Ovary (tissue), 9 donors: ENCODE results near the gene ROBO1. TPM values are rescaled to one million over a fixed set of nuclear protein-coding genes. Genes with fewer than 3 reads are reported as not detected.
"Not testable (repeated sequence)": the region's sequence is repeated elsewhere in the genome, so short reads cannot be mapped to it uniquely, and the experiment has no call there.

ENCODE experiments used
- DNase-seq, 5 donors: peaks; one replicate each; pipeline ENCODE4 v3.0.0-alpha.2; 2019 to 2020
- H3K27ac ChIP-seq, 2 donors: fragments of 200-600 bp; one replicate each; pipeline versions ENCODE4 v1.5.1 to v1.8.0; 2019 to 2022
- H3K27me3 ChIP-seq: fragments of 200-600 bp; one replicate; pipeline ENCODE4 v1.8.0; 2022
- H3K36me3 ChIP-seq: fragments of 200-600 bp; sonication (generic); one replicate; pipeline ENCODE4 v1.5.1; 2019
- H3K4me1 ChIP-seq: one replicate; pipeline ENCODE4 v1.8.1; 2013; ENCODE audit warnings: mild to moderate bottlenecking, moderate library complexity; ENCODE audit not compliant: insufficient read depth
- H3K4me3 ChIP-seq: fragments of 200-600 bp; sonication (generic); one replicate; pipeline ENCODE4 v1.5.1; 2017
- H3K9me3 ChIP-seq, 2 donors: fragments of 200-600 bp in 1 of 2; sonication (generic) in 1 of 2; one replicate each; pipeline versions ENCODE4 v1.5.1 to v1.8.1; 2013 to 2019; ENCODE audit warnings: mild to moderate bottlenecking in 1 of 2, moderate library complexity in 1 of 2
- EP300 ChIP-seq: sonication (generic); formaldehyde crosslinking; IDR thresholded peaks from one replicate; pipeline ENCODE4 v1.6.1; 2017; ENCODE audit warnings: antibody characterized with exemption
- POLR2A ChIP-seq: fragments of 450-650 bp; IDR thresholded peaks from one replicate; pipeline ENCODE4 v1.6.1; 2017; ENCODE audit warnings: antibody characterized with exemption, mild to moderate bottlenecking, moderate library complexity
- WGBS, 3 donors: extraction: QIAGEN DNeasy Blood & Tissue Kit in 1 of 3; methylation state at CpG; one replicate each; pipeline versions ENCODE4 v1.1.5 to v1.1.7; 2013 to 2017; 5-methylcytosine and 5-hydroxymethylcytosine counted together
- intact Hi-C, 4 donors: fragments of 100-400 bp; cut with DNase I; formaldehyde crosslinking; loops; one replicate each; pipeline versions ENCODE4 v1.11.0 to v1.15.1; 2022 to 2023
- polyA plus RNA-seq, 2 donors: library from polyadenylated mRNA; stranded (reverse); fragments of 200-250 nt in 1 of 2; fragments of 350-450 nt in 1 of 2; fragmentation: Illumina TruSeq in 1 of 2; extraction: RNeasy Lipid Tissue Mini Kit (QIAGEN cat#74804) in 1 of 2; gene quantifications; one replicate each; pipeline ENCODE4 v1.2.3, GENCODE V29; 2013 to 2014
- total RNA-seq, 7 donors: library from RNA; depleted of rRNA in 2 of 7; stranded (reverse); fragments of >200 nt in 2 of 7; fragmentation: NEBNext Ultra II Directional in 3 of 7; extraction: Animal tissue kit (Norgen Biotek cat#: 25700) in 3 of 7; gene quantifications; one replicate each; pipeline versions ENCODE4 v1.1.0 to v1.2.4, GENCODE V29; 2016 to 2023
- TF ChIP-seq, protein P1 (sequence below), 3 donors: fragments of 450-650 bp in 2 of 3; fragments of 200-600 bp in 1 of 3; IDR thresholded peaks; one replicate each; pipeline versions ENCODE4 v1.5.1 to v1.8.0; 2016 to 2022; ENCODE audit warnings: antibody characterized with exemption in 3 of 3, mild to moderate bottlenecking in 1 of 3
- donor health status: DM: no; HTN: no; CAD: no; lungs with moderate emphysema.
- donor health status: DM: no; HTN: no; CAD: no.
- donor health status: Bipolar disorder and iron deficiency.
- donor health status: DM: yes; HTN: yes; CAD: no.
- donor health status: DM: no; HTN: no; CAD: no.
- donor health status: DM: yes; HTN: yes; CAD: no.

ROBO1 gene
- total and polyA plus RNA-seq, 9 donors, result 17.2 to 49.5 (median 29.0) TPM

GRCh38 chr3:78726545-78726944 is 1041.3 kb downstream of the ROBO1 start:
- peaks cover 1% of the 10 kb centered on the region for H3K4me1 ChIP-seq
- intact Hi-C loops, result no loop called here
- WGBS, 3 donors, result 82 to 88% (median 83%) methylated on average over 3 of the region's 3 CpGs
- H3K27ac ChIP-seq, result no peak overlapping the region
- DNase-seq, result no peak
- no peaks in the 10 kb centered on the region for H3K9me3 ChIP-seq
- H3K4me3 ChIP-seq, result no peak overlapping the region
- TF ChIP-seq, protein P1, sequence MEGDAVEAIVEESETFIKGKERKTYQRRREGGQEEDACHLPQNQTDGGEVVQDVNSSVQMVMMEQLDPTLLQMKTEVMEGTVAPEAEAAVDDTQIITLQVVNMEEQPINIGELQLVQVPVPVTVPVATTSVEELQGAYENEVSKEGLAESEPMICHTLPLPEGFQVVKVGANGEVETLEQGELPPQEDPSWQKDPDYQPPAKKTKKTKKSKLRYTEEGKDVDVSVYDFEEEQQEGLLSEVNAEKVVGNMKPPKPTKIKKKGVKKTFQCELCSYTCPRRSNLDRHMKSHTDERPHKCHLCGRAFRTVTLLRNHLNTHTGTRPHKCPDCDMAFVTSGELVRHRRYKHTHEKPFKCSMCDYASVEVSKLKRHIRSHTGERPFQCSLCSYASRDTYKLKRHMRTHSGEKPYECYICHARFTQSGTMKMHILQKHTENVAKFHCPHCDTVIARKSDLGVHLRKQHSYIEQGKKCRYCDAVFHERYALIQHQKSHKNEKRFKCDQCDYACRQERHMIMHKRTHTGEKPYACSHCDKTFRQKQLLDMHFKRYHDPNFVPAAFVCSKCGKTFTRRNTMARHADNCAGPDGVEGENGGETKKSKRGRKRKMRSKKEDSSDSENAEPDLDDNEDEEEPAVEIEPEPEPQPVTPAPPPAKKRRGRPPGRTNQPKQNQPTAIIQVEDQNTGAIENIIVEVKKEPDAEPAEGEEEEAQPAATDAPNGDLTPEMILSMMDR (IDR thresholded peaks at IDR 0.05), result no peak
- TF ChIP-seq POLR2A (no peak), EP300 (no peak)
- no peaks in the 10 kb centered on the region for H3K27me3 ChIP-seq
- H3K36me3 ChIP-seq, result no peaks in the 10 kb centered on the region

DNA sequence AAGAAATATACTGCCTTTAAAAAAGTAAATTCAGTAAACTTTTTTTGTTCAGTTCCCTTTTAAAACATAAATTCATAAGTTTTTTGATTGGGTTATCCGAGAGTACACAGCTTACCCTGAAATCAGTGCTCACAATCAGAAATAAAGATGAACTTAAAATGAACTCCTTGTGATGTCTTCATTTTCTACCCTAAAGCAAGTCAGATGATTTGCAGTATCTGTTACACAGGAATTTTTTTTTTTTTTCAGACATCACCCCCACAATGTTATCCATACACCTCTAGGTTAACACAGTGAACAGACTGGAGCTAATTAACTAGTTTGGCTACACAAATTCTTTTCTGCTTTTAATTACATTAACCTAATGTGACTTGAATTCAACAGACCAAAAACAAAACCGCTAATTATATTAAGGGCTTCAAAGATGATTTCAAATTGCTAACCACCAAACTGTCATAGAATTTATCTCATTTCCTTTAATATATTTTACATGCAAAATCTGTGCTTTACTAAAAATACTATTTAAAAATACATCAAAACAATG is 1042.0 kb downstream of the ROBO1 start:
- WGBS, 3 donors, result 81 to 90% (median 82%) methylated on average over 2 of the region's 2 CpGs

DNA sequence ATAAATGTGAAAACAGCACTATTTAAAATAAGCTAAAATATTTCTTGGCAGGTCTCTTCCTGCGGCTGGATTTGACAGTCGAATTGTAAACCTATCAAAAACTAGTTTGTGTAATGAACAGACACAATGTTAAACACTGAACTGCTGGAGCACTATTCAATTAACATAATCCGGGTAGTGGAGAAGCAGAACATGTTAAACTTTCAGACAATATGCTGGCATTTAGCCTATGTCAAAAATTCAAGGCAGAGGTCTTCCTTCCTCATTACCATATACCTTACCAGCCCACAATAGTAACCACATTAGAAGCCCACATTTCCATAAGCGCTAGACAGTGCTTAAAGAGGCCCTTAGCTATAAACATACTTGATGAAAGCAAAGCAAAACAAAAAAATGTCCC is 1042.9 kb downstream of the ROBO1 start:
- H3K27ac ChIP-seq, result no peak overlapping the region
- intact Hi-C loops, result no loop called here
- H3K36me3 ChIP-seq, result no peaks in the 10 kb centered on the region
- no peaks in the 10 kb centered on the region for H3K9me3 ChIP-seq
- DNase-seq, result no peak
- 75 to 80% (median 78%) methylated on average over 4 of the region's 4 CpGs for WGBS, 3 donors
- H3K4me1 ChIP-seq, result peaks cover 1% of the 10 kb centered on the region
- TF ChIP-seq POLR2A, result no peak
- TF ChIP-seq EP300, result no peak
- TF ChIP-seq, protein P1 (IDR thresholded peaks at IDR 0.05), result no peak
- no peaks in the 10 kb centered on the region for H3K27me3 ChIP-seq
- H3K4me3 ChIP-seq, result no peak overlapping the region

More for the DNA sequence above, 1042.0 kb downstream of the ROBO1 start:
- no peaks in the 10 kb centered on the region for H3K27me3 ChIP-seq
- intact Hi-C loops, result no loop called here
- no peak overlapping the region for H3K4me3 ChIP-seq
- no peaks in the 10 kb centered on the region for H3K9me3 ChIP-seq
- DNase-seq, result no peak
- H3K27ac ChIP-seq, result no peak overlapping the region
- TF ChIP-seq, protein P1 (IDR thresholded peaks at IDR 0.05), result no peak
- no peak for TF ChIP-seq EP300
- no peak for TF ChIP-seq POLR2A
- H3K36me3 ChIP-seq, result no peaks in the 10 kb centered on the region
- peaks cover 1% of the 10 kb centered on the region for H3K4me1 ChIP-seq

GRCh38 chr3:78724364-78724763 is 1043.4 kb downstream of the ROBO1 start:
- DNase-seq, result not testable (repeated sequence)

DNA sequence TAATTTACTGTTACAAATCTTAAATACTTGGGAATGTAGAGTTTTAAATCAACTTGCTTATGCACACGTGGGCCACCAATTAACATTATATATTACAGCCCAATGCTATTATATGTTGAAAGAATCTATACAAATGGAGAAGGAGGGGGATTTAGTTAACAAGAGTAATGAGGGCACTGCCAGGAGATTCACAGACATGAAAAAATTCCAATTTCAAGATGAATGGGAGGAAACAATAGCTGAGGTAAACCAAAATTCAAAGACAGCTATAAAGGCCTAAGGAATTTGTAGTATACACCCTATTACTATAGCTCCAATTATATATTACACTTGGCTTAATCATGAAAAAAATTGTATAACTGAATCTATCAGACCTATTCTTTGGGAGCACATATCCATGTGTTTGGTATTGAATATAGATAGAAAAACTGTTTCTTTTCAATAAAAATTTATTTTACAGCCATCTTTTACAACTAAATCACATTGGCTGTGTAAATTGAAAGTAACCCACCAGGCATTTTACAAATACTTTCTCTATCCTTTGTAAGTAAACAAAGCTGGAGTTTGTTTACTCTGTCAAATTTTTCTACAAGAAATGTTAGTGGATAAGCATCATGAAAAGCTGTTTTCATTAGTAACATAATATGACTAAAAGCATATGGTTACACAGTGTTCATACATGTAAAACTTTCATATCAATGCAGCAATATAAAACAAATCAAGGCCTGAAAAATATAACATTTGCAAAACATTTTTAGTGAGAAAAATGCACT is 1045.8 kb downstream of the ROBO1 start:
- Histone ChIP-seq H3K27me3 (no peaks in the 10 kb centered on the region), H3K36me3 (no peaks in the 10 kb centered on the region), H3K4me1 (no peaks in the 10 kb centered on the region), H3K27ac (no peak overlapping the region), H3K9me3 (no peaks in the 10 kb centered on the region), H3K4me3 (no peak overlapping the region)
- 72 to 77% (median 77%) methylated on average over 1 of the region's 1 CpG for WGBS, 3 donors
- no peak for TF ChIP-seq EP300
- no peak for TF ChIP-seq POLR2A
- TF ChIP-seq, protein P1 (IDR thresholded peaks at IDR 0.05), result no peak
- intact Hi-C loops, result no loop called here
- no peak for DNase-seq

More at GRCh38 chr3:78724364-78724763, 1043.4 kb downstream of the ROBO1 start:
- WGBS, 3 donors, result 94 to 95% (median 95%) methylated on average over 5 of the region's 5 CpGs
- H3K4me1 ChIP-seq, H3K27ac ChIP-seq, H3K27me3 ChIP-seq, H3K4me3 ChIP-seq, H3K9me3 ChIP-seq, H3K36me3 ChIP-seq, intact Hi-C loops: not testable (repeated sequence)
